GM12878 (cell line): ENCODE results near the gene IL10. TPM values are rescaled to one million over a fixed set of nuclear protein-coding genes. Genes with fewer than 3 reads are reported as not detected.

Source experiments
- CHD2 ChIP-seq: IDR thresholded peaks from 2 replicates; pipeline ENCODE4 v1.6.1; 2011; ENCODE audit warnings: low read depth, low read length, improper control_type of control experiment, borderline replicate concordance
- CREM ChIP-seq: IDR thresholded peaks from 2 replicates; pipeline ENCODE4 v1.6.1; 2014; ENCODE audit warnings: antibody characterized with exemption, low read depth
- GABPA ChIP-seq: IDR thresholded peaks from 2 replicates; pipeline ENCODE4 v1.6.1; 2014; ENCODE audit warnings: antibody characterized with exemption, low read depth, mild to moderate bottlenecking, inconsistent platforms
- HCFC1 ChIP-seq: fragments of 150-350 bp; IDR thresholded peaks from 2 replicates; pipeline ENCODE4 v1.6.1; 2014; ENCODE audit warnings: low read length
- MXI1 ChIP-seq: fragments of 150-350 bp; IDR thresholded peaks from 2 replicates; pipeline ENCODE4 v1.6.1; 2011; ENCODE audit warnings: low read depth, mild to moderate bottlenecking, inconsistent platforms, low read length, improper control_type of control experiment
- PAX8 ChIP-seq: fragments of 450-650 bp; IDR thresholded peaks from 2 replicates; pipeline ENCODE4 v1.6.1; 2017; ENCODE audit warnings: mild to moderate bottlenecking, moderate library complexity
- RCOR1 ChIP-seq: conservative IDR thresholded peaks from 2 replicates; pipeline ENCODE4 v1.6.1; 2012; ENCODE audit warnings: low read depth, low read length, improper control_type of control experiment
- SRF ChIP-seq, 2 experiments: IDR thresholded peaks; 2 replicates each; pipeline ENCODE4 v1.6.1; 2011; ENCODE audit warnings: low read depth in 2 of 2, low read length in 2 of 2, mild to moderate bottlenecking in 1 of 2, moderate library complexity in 1 of 2
- STAT1 ChIP-seq: fragments of 450-650 bp; conservative IDR thresholded peaks from 2 replicates; pipeline ENCODE4 v1.6.1; 2014; ENCODE audit warnings: antibody characterized with exemption, mild to moderate bottlenecking
- polyA plus RNA-seq, 11 experiments: library from polyadenylated mRNA; depleted of rRNA in 4 of 11; unstranded in 6 of 11; stranded (reverse) in 5 of 11; fragments of >200 nt; fragmentation: Nextera tagmentation in 4 of 11; fragmentation: Illumina TruSeq in 1 of 11; extraction: Ambion mirVana in 4 of 11; extraction: Trizol in 1 of 11; gene quantifications; 1 replicate in 1 of 11; 2 replicates in 10 of 11; pipeline versions ENCODE4 v1.2.1 to v1.2.3, GENCODE V29; 2011 to 2016; ENCODE audit warnings: inconsistent platforms in 2 of 11, missing spikeins in 2 of 11, low read depth in 1 of 11
- total RNA-seq, 4 experiments: library from RNA; depleted of rRNA in 3 of 4; stranded (reverse); fragments of >200 nt in 3 of 4; fragmentation: Illumina TruSeq in 1 of 4; extraction: Trizol in 1 of 4; gene quantifications; 2 replicates each; pipeline versions ENCODE4 v1.2.1 to v1.2.3, GENCODE V29; 2013 to 2021
- TF ChIP-seq, protein P1 (sequence below): fragments of 450-650 bp; IDR thresholded peaks from 2 replicates; pipeline ENCODE4 v1.6.1; 2017; ENCODE audit warnings: antibody characterized with exemption, mild to moderate bottlenecking, moderate library complexity
- TF ChIP-seq, protein P2 (sequence below): fragments of 450-650 bp; IDR thresholded peaks from 2 replicates; pipeline ENCODE4 v1.6.1; 2017; ENCODE audit warnings: mild to moderate bottlenecking, moderate library complexity
- TF ChIP-seq, protein P3 (sequence below): fragments of 450-650 bp; IDR thresholded peaks from 2 replicates; pipeline ENCODE4 v1.6.1; 2017; ENCODE audit warnings: mild to moderate bottlenecking, moderate library complexity
- TF ChIP-seq, protein P4 (sequence below): fragments of 450-650 bp; IDR thresholded peaks from 2 replicates; pipeline ENCODE4 v1.6.1; 2016; ENCODE audit warnings: mild to moderate bottlenecking

Gene IL10
- total and polyA plus RNA-seq, 10 of the 15 experiments (the other 5 are each of a cell fraction or from before 2014, with no cell fraction given) = 0.34 to 5.0 (median 1.1) TPM

DNA sequence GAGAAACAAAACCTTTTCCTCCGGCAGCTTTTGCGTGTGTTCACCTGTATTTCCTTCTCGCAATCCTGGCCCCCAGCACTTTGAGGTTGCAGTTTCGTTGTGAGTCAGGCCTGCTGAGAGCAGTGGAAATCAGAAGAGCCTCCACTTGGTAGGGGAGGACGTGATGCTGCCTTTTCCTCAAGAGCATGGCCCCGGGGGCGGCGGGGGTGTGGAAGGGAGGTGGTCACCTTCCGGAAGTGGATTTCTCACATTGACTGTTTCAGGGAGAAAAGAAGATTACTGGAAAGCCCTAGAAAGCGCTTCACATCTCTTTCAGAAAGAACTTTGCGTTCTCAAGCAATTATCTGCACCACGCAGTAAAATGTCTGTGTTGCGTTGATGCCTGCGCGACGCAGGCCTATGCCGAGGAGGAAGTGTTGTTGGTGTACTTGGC is 12.2 kb upstream of the IL10 start (continued):
- TF ChIP-seq, protein P1, sequence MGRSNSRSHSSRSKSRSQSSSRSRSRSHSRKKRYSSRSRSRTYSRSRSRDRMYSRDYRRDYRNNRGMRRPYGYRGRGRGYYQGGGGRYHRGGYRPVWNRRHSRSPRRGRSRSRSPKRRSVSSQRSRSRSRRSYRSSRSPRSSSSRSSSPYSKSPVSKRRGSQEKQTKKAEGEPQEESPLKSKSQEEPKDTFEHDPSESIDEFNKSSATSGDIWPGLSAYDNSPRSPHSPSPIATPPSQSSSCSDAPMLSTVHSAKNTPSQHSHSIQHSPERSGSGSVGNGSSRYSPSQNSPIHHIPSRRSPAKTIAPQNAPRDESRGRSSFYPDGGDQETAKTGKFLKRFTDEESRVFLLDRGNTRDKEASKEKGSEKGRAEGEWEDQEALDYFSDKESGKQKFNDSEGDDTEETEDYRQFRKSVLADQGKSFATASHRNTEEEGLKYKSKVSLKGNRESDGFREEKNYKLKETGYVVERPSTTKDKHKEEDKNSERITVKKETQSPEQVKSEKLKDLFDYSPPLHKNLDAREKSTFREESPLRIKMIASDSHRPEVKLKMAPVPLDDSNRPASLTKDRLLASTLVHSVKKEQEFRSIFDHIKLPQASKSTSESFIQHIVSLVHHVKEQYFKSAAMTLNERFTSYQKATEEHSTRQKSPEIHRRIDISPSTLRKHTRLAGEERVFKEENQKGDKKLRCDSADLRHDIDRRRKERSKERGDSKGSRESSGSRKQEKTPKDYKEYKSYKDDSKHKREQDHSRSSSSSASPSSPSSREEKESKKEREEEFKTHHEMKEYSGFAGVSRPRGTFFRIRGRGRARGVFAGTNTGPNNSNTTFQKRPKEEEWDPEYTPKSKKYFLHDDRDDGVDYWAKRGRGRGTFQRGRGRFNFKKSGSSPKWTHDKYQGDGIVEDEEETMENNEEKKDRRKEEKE = no peak
- TF ChIP-seq MXI1 (peak; percentile 45; the same call in 1 of the 2 replicates), SRF (IDR thresholded peaks at IDR 0.05; ENCODE audit: low read depth in 2 of 2, low read length in 2 of 2) (0 out of 4 replicates have a peak, but pooled peaks of 1 of the 2 experiments have one; percentile 44), STAT1 (no peak), PAX8 (no peak), RCOR1 (no peak), CREM (peak; percentile 84), GABPA (0 out of 2 replicates have a peak, but pooled peaks have one; percentile 34), HCFC1 (no peak), CHD2 (peak; percentile 68)
- TF ChIP-seq, protein P2, sequence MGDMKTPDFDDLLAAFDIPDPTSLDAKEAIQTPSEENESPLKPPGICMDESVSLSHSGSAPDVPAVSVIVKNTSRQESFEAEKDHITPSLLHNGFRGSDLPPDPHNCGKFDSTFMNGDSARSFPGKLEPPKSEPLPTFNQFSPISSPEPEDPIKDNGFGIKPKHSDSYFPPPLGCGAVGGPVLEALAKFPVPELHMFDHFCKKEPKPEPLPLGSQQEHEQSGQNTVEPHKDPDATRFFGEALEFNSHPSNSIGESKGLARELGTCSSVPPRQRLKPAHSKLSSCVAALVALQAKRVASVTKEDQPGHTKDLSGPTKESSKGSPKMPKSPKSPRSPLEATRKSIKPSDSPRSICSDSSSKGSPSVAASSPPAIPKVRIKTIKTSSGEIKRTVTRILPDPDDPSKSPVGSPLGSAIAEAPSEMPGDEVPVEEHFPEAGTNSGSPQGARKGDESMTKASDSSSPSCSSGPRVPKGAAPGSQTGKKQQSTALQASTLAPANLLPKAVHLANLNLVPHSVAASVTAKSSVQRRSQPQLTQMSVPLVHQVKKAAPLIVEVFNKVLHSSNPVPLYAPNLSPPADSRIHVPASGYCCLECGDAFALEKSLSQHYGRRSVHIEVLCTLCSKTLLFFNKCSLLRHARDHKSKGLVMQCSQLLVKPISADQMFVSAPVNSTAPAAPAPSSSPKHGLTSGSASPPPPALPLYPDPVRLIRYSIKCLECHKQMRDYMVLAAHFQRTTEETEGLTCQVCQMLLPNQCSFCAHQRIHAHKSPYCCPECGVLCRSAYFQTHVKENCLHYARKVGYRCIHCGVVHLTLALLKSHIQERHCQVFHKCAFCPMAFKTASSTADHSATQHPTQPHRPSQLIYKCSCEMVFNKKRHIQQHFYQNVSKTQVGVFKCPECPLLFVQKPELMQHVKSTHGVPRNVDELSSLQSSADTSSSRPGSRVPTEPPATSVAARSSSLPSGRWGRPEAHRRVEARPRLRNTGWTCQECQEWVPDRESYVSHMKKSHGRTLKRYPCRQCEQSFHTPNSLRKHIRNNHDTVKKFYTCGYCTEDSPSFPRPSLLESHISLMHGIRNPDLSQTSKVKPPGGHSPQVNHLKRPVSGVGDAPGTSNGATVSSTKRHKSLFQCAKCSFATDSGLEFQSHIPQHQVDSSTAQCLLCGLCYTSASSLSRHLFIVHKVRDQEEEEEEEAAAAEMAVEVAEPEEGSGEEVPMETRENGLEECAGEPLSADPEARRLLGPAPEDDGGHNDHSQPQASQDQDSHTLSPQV = no peak
- TF ChIP-seq, protein P3, sequence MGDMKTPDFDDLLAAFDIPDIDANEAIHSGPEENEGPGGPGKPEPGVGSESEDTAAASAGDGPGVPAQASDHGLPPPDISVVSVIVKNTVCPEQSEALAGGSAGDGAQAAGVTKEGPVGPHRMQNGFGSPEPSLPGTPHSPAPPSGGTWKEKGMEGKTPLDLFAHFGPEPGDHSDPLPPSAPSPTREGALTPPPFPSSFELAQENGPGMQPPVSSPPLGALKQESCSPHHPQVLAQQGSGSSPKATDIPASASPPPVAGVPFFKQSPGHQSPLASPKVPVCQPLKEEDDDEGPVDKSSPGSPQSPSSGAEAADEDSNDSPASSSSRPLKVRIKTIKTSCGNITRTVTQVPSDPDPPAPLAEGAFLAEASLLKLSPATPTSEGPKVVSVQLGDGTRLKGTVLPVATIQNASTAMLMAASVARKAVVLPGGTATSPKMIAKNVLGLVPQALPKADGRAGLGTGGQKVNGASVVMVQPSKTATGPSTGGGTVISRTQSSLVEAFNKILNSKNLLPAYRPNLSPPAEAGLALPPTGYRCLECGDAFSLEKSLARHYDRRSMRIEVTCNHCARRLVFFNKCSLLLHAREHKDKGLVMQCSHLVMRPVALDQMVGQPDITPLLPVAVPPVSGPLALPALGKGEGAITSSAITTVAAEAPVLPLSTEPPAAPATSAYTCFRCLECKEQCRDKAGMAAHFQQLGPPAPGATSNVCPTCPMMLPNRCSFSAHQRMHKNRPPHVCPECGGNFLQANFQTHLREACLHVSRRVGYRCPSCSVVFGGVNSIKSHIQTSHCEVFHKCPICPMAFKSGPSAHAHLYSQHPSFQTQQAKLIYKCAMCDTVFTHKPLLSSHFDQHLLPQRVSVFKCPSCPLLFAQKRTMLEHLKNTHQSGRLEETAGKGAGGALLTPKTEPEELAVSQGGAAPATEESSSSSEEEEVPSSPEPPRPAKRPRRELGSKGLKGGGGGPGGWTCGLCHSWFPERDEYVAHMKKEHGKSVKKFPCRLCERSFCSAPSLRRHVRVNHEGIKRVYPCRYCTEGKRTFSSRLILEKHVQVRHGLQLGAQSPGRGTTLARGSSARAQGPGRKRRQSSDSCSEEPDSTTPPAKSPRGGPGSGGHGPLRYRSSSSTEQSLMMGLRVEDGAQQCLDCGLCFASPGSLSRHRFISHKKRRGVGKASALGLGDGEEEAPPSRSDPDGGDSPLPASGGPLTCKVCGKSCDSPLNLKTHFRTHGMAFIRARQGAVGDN = no peak
- TF ChIP-seq, protein P4, sequence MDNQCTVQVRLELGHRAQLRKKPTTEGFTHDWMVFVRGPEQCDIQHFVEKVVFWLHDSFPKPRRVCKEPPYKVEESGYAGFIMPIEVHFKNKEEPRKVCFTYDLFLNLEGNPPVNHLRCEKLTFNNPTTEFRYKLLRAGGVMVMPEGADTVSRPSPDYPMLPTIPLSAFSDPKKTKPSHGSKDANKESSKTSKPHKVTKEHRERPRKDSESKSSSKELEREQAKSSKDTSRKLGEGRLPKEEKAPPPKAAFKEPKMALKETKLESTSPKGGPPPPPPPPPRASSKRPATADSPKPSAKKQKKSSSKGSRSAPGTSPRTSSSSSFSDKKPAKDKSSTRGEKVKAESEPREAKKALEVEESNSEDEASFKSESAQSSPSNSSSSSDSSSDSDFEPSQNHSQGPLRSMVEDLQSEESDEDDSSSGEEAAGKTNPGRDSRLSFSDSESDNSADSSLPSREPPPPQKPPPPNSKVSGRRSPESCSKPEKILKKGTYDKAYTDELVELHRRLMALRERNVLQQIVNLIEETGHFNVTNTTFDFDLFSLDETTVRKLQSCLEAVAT = peak; percentile 77; the same call in 1 of the 2 replicates
